Activated T-cell treated with anti-CD3 and anti-CD28 coated beads, Interleukin-2, amount 50 U/mL, for 4 hours (primary cell): ENCODE results near the gene ADGRG6. TPM values are rescaled to one million over a fixed set of nuclear protein-coding genes. Genes with fewer than 3 reads are reported as not detected.

Experiments used
- ATAC-seq, 2 donors: fragments of 200-7000 bp; cut with Tn5 transposase; one replicate each; pipeline ENCODE4 v1.10.0; 2021
- DNase-seq: peaks from one replicate; pipeline ENCODE4 v3.0.0-alpha.2; 2020
- H3K27me3 Mint-ChIP-seq: one replicate; pipeline ENCODE4 v1.8.0; 2021; ENCODE audit warnings: low read depth, mixed read lengths
- H3K36me3 Mint-ChIP-seq: one replicate; pipeline ENCODE4 v1.8.0; 2022; ENCODE audit warnings: mixed read lengths; ENCODE audit not compliant: insufficient read depth
- H3K4me1 Mint-ChIP-seq: one replicate; pipeline ENCODE4 v1.8.0; 2021; ENCODE audit warnings: low read depth, mixed read lengths
- H3K4me3 Mint-ChIP-seq: one replicate; pipeline ENCODE4 v1.8.0; 2021; ENCODE audit warnings: mild to moderate bottlenecking, moderate library complexity, mixed read lengths
- H3K9me3 Mint-ChIP-seq: one replicate; pipeline ENCODE4 v1.8.0; 2021; ENCODE audit warnings: mixed read lengths
- total RNA-seq, 3 donors: library from RNA; stranded (reverse); gene quantifications; one replicate each; pipeline ENCODE4 v1.2.1, GENCODE V29; 2021

ADGRG6 gene
- total RNA-seq, 3 donors from 2014 or later = 0.22 to 0.43 (median 0.37) TPM

GRCh38 chr6:142376115-142376514, 74.3 kb downstream of the ADGRG6 start:
- Mint-ChIP-seq H3K9me3 (no peaks in the 10 kb centered on the region), H3K27me3 (no peaks in the 10 kb centered on the region), H3K36me3 (no peaks in the 10 kb centered on the region), H3K4me1 (no peaks in the 10 kb centered on the region), H3K4me3 (no peak overlapping the region)
- DNase-seq (no peak), ATAC-seq (no peak)

GRCh38 chr6:142376800-142377496, 75.1 kb downstream of the ADGRG6 start:
- H3K4me3 Mint-ChIP-seq = no peak overlapping the region
- H3K36me3 Mint-ChIP-seq = no peaks in the 10 kb centered on the region
- H3K4me1 Mint-ChIP-seq = no peaks in the 10 kb centered on the region
- H3K9me3 Mint-ChIP-seq = no peaks in the 10 kb centered on the region
- DNase-seq (no peak), ATAC-seq (no peak)
- H3K27me3 Mint-ChIP-seq = peaks cover 3% of the 10 kb centered on the region

GRCh38 chr6:142377497-142377848, 75.7 kb downstream of the ADGRG6 start:
- Mint-ChIP-seq H3K27me3 (peaks cover 3% of the 10 kb centered on the region), H3K9me3 (no peaks in the 10 kb centered on the region), H3K4me1 (no peaks in the 10 kb centered on the region), H3K36me3 (no peaks in the 10 kb centered on the region), H3K4me3 (no peak overlapping the region)
- DNase-seq = no peak
- no peak for ATAC-seq

- H3K36me3 Mint-ChIP-seq = no peaks in the 10 kb centered on the region
- peaks cover 3% of the 10 kb centered on the region for H3K27me3 Mint-ChIP-seq
- DNase-seq = no peak
- no peak for ATAC-seq
- H3K4me1 Mint-ChIP-seq = no peaks in the 10 kb centered on the region
- H3K4me3 Mint-ChIP-seq = no peak overlapping the region
- no peaks in the 10 kb centered on the region for H3K9me3 Mint-ChIP-seq
Measured at GRCh38 chr6:142378138-142378875, 76.5 kb downstream of the ADGRG6 start.

GRCh38 chr6:142380626-142381025, 78.8 kb downstream of the ADGRG6 start:
- ATAC-seq (no peak), DNase-seq (no peak)
- no peaks in the 10 kb centered on the region for H3K4me1 Mint-ChIP-seq
- H3K9me3 Mint-ChIP-seq = no peaks in the 10 kb centered on the region
- H3K36me3 Mint-ChIP-seq = no peaks in the 10 kb centered on the region
- H3K27me3 Mint-ChIP-seq = peaks cover 3% of the 10 kb centered on the region
- no peak overlapping the region for H3K4me3 Mint-ChIP-seq

GRCh38 chr6:142381181-142381580, 79.4 kb downstream of the ADGRG6 start:
- no peak for DNase-seq
- no peak for ATAC-seq
- no peaks in the 10 kb centered on the region for H3K9me3 Mint-ChIP-seq
- H3K4me3 Mint-ChIP-seq = no peak overlapping the region
- H3K27me3 Mint-ChIP-seq = peaks cover 3% of the 10 kb centered on the region
- no peaks in the 10 kb centered on the region for H3K4me1 Mint-ChIP-seq
- no peaks in the 10 kb centered on the region for H3K36me3 Mint-ChIP-seq

GRCh38 chr6:142381845-142382378, 80.1 kb downstream of the ADGRG6 start:
- Mint-ChIP-seq H3K9me3 (no peaks in the 10 kb centered on the region), H3K4me1 (no peaks in the 10 kb centered on the region), H3K4me3 (no peak overlapping the region), H3K36me3 (no peaks in the 10 kb centered on the region), H3K27me3 (peaks cover 3% of the 10 kb centered on the region)
- no peak for ATAC-seq
- DNase-seq = no peak

GRCh38 chr6:142384519-142385254, 82.9 kb downstream of the ADGRG6 start:
- DNase-seq (no peak), ATAC-seq (no peak)
- H3K9me3 Mint-ChIP-seq = no peaks in the 10 kb centered on the region
- peaks cover 3% of the 10 kb centered on the region for H3K27me3 Mint-ChIP-seq
- H3K36me3 Mint-ChIP-seq = no peaks in the 10 kb centered on the region
- H3K4me1 Mint-ChIP-seq = no peaks in the 10 kb centered on the region
- H3K4me3 Mint-ChIP-seq = no peak overlapping the region

GRCh38 chr6:142385352-142385751, 83.5 kb downstream of the ADGRG6 start:
- H3K27me3 Mint-ChIP-seq = peaks cover 3% of the 10 kb centered on the region
- H3K9me3 Mint-ChIP-seq = no peaks in the 10 kb centered on the region
- no peak overlapping the region for H3K4me3 Mint-ChIP-seq
- ATAC-seq = no peak
- H3K4me1 Mint-ChIP-seq = no peaks in the 10 kb centered on the region
- DNase-seq = no peak
- H3K36me3 Mint-ChIP-seq = no peaks in the 10 kb centered on the region

GRCh38 chr6:142386657-142387056, 84.8 kb downstream of the ADGRG6 start:
- DNase-seq = no peak
- no peaks in the 10 kb centered on the region for H3K4me1 Mint-ChIP-seq
- no peak for ATAC-seq
- H3K9me3 Mint-ChIP-seq = no peaks in the 10 kb centered on the region
- peaks cover 3% of the 10 kb centered on the region for H3K27me3 Mint-ChIP-seq
- no peak overlapping the region for H3K4me3 Mint-ChIP-seq
- H3K36me3 Mint-ChIP-seq = no peaks in the 10 kb centered on the region

- Mint-ChIP-seq H3K27me3 (no peaks in the 10 kb centered on the region), H3K36me3 (no peaks in the 10 kb centered on the region), H3K4me1 (no peaks in the 10 kb centered on the region), H3K4me3 (no peak overlapping the region), H3K9me3 (no peaks in the 10 kb centered on the region)
- DNase-seq (no peak), ATAC-seq (peak in 1 of 2 donors; percentile 56)
Measured at GRCh38 chr6:142387997-142388815, 86.4 kb downstream of the ADGRG6 start.

GRCh38 chr6:142395266-142395665, 93.5 kb downstream of the ADGRG6 start:
- ATAC-seq = peak; percentile 32 to 36
- Mint-ChIP-seq H3K27me3 (peaks cover 6% of the 10 kb centered on the region), H3K4me3 (peak overlapping the region; percentile 28), H3K4me1 (peaks cover 24% of the 10 kb centered on the region), H3K9me3 (no peaks in the 10 kb centered on the region), H3K36me3 (no peaks in the 10 kb centered on the region)
- DNase-seq = no peak

- DNase-seq = no peak
- no peaks in the 10 kb centered on the region for H3K36me3 Mint-ChIP-seq
- peaks cover 28% of the 10 kb centered on the region for H3K4me1 Mint-ChIP-seq
- peak; percentile 96 to 97 for ATAC-seq
- H3K4me3 Mint-ChIP-seq = peak overlapping the region; percentile 28
- H3K27me3 Mint-ChIP-seq = peaks cover 6% of the 10 kb centered on the region
- H3K9me3 Mint-ChIP-seq = no peaks in the 10 kb centered on the region
Measured at GRCh38 chr6:142395768-142396231, 94.0 kb downstream of the ADGRG6 start.

GRCh38 chr6:142398353-142398752, 96.5 kb downstream of the ADGRG6 start:
- H3K27me3 Mint-ChIP-seq = peaks cover 6% of the 10 kb centered on the region
- no peak for DNase-seq
- no peaks in the 10 kb centered on the region for H3K9me3 Mint-ChIP-seq
- no peak overlapping the region for H3K4me3 Mint-ChIP-seq
- H3K4me1 Mint-ChIP-seq = peaks cover 27% of the 10 kb centered on the region
- ATAC-seq = no peak
- H3K36me3 Mint-ChIP-seq = no peaks in the 10 kb centered on the region
